GM12801 (cell line): ENCODE results near the gene GFOD1.

Experiments
- CTCF ChIP-seq: IDR thresholded peaks from one replicate; pipeline ENCODE4 v1.5.1; 2011; ENCODE audit warnings: control low read depth; ENCODE audit not compliant: insufficient read length; ENCODE audit errors: extremely low read depth

GFOD1 gene

GRCh38 chr6:13488015-13488895, 855 bp upstream of the GFOD1 start:
- no peak for TF ChIP-seq CTCF

- TF ChIP-seq CTCF = no peak
Observed at GRCh38 chr6:13486679-13487121, 700 bp downstream of the GFOD1 start.

GRCh38 chr6:13485923-13486562, 1.4 kb downstream of the GFOD1 start:
- no peak for TF ChIP-seq CTCF

- TF ChIP-seq CTCF = no peak
Observed at GRCh38 chr6:13485303-13485702, 2.1 kb downstream of the GFOD1 start.

GRCh38 chr6:13484827-13485226, 2.6 kb downstream of the GFOD1 start:
- no peak for TF ChIP-seq CTCF

GRCh38 chr6:13484138-13484708, 3.2 kb downstream of the GFOD1 start:
- no peak for TF ChIP-seq CTCF

- no peak for TF ChIP-seq CTCF
Observed at GRCh38 chr6:13480631-13481501, 6.5 kb downstream of the GFOD1 start.
